Measurements from ENCODE around the gene FN3KRP. TPM values are rescaled to one million over a fixed set of nuclear protein-coding genes. Genes with fewer than 3 reads are reported as not detected.

Gene FN3KRP
- 10.0 and 19.2 TPM in 2 replicates for total RNA-seq

GRCh38 chr17:82716203-82717010 lies at the start of gene FN3KRP:
Gene FN3KRP (plus strand): TSS chr17:82716706. CDS start chr17:82716756, 50 bp downstream.

GRCh38 chr17:82698065-82698973 lies 18.2 kb upstream of the FN3KRP start, which contains the start of gene RAB40B:
Gene RAB40B (minus strand): TSS chr17:82698698. CDS start chr17:82698596, 102 bp downstream.

GRCh38 chr17:82734987-82735866 lies 18.7 kb downstream of the FN3KRP start, which contains the start of gene FN3K:
Gene FN3K (plus strand): TSS chr17:82735615. CDS start chr17:82735637, 22 bp downstream.

GRCh38 chr17:82751571-82752370 lies 35.3 kb downstream of the FN3KRP start, which contains the start of gene TBCD:
Gene TBCD (plus strand): TSS chr17:82752065. CDS start chr17:82752194, 129 bp downstream.

Small RNAs within 50 kb of the gene (small RNA-seq; reads per million reads assigned to genes)
- not detected for gene MIR4525

Other genes starting within 250 kb of the FN3KRP start
- 36.1 and 42.7 TPM in 2 replicates for gene FOXK2, start 197.0 kb upstream of the FN3KRP start, total RNA-seq
- 51.4 and 52.2 TPM in 2 replicates for gene WDR45B, start 68.3 kb upstream of the FN3KRP start, total RNA-seq
- 15.6 and 25.5 TPM in 2 replicates for gene RAB40B, start 18.0 kb upstream of the FN3KRP start, total RNA-seq
- gene FN3K, start 18.9 kb downstream of the FN3KRP start, total RNA-seq, result 0.11 and 0.79 TPM in 2 replicates
- 114 and 131 TPM in 2 replicates for gene TBCD, start 35.4 kb downstream of the FN3KRP start, total RNA-seq
- gene ZNF750, start 123.3 kb downstream of the FN3KRP start, total RNA-seq, result not detected in 2 replicates

All from placental epithelial cell (primary cell).